Fibroblast of skin of abdomen (primary cell): ENCODE data around the gene SLC38A1. TPM values are rescaled to one million over a fixed set of nuclear protein-coding genes. Genes with fewer than 3 reads are reported as not detected.
"Not testable (repeated sequence)": the region's sequence is repeated elsewhere in the genome, so short reads cannot be mapped to it uniquely, and the experiment has no call there.

Source experiments
- DNase-seq: peaks from one replicate; pipeline ENCODE4 v3.0.0-alpha.2; 2013
- polyA plus RNA-seq, 2 experiments: library from polyadenylated mRNA; unstranded; fragments of 120-200 nt; gene quantifications; one replicate each; pipeline ENCODE4 v1.2.1, GENCODE V29; 2013; ENCODE audit not compliant: insufficient read length in 2 of 2

The SLC38A1 gene
- polyA plus RNA-seq (2013, experiment 1 of 2; ENCODE audit: insufficient read length), result 64.7 TPM
- 60.3 TPM for polyA plus RNA-seq (2013, experiment 2 of 2; ENCODE audit: insufficient read length)

DNA sequence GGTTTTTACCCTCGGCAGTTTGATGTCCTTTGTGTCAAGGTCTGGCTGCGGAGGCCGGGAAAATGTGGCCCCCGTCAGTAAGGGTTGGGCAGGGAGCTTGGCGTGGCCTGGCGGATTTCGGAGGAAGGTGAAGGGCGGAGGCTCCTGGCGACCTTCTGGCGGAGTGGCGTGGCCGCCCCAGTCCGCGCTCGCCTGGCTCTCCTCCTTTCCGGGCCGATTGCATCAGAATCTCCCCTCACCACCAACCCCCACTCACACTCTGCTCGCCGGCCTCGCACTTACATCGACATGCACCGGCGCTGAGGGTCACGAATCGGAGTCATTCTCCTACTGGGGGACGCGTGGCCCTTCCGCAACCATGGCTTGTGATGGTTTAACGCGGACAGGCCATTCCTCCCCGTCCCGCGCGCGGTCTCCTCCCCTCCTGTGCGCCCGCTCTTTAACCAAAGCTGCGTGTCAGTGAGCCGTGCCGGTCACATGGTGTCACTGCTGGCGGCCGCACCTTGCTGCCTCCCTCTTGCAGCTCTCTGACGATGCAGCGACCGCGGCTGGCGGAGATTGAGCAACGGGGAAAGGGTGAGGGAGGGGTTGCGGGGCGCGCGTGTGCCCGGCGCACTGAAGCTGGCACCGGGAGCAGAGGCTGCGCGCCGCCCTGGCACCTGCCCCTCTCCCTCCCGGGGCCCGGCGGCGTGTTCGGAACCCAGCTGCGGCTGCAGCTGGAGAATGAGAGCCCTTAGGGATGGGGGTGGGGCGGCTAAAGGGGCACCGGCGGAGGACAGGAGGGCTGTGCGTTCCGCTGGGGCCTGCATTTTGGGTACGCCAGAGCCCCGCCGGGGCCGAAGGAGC, at the start of gene SLC38A1:
Gene SLC38A1 (minus strand): TSS at position 461 of the 846 bp plus-strand sequence. CDS start 29,243 bp downstream, outside the sequence.
- DNase-seq, result peak; percentile 78

DNA sequence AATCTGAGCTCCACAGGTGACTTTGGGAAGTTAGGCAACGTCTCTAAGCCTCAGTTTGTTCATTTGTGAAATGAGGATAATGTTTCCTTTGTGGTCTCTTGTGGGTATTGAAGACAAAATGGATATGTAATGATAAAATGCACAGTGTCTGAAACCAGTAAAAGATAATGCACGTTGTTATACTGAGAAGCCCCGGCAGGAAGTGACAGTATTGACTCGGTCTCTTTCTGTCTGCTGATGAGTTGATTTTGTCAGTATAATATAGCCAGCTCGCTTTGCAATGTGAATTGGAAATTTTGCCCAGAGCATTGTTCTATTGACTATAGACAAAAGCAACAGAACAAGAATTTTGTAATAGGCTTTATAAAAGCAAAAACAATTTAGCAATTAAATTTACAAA, 49.2 kb upstream of the SLC38A1 start:
- DNase-seq, result no peak

DNA sequence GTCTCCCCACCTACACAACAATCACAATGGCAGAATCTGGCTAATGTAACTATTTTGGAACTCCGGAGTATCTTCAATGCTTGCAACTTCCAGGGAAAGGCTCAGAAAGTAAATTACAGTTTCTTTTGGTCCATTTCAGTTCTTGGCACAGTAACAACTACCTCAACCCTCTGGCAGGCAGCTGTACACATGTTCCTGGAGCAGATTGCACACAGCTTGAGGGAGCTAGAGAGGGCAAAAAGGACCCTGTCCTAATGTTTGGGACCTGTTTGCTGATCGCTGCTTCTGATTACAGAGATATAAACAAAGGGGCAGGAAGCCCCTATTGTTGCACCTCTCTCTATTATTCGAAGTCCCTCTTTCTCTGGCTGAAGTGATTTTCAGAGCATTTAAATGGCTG, 35.2 kb upstream of the SLC38A1 start:
- DNase-seq, result no peak

DNA sequence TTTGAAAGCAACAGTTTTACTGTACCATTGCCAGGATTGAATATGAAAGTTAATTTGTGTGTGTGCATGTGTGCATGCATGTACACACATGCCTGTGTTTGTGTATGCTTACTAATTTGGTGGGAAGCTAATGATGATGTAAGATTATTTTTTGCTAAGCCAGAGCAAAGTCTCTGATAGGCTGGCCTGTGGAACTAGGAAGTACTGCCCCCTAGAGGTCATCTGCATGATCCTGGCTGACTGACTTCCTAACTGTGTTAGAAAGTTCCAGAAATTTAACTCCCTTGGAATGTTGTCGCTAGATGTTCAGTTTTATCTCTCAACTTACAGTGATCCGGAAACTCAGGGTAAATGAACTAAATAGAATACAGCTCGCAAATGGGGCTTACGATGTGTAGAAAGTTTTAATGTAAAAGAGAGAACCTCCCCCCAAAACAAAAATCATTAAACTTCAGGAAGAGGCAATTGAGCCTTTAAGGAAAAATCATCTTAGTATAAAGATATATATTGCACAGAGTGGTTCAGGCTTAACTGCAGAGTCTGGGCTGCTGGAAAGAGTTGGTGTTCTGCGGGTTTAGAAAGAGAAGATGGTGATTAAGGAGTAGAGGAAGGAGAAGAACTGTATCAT, 34.3 kb upstream of the SLC38A1 start:
- peak; percentile 17 for DNase-seq

DNA sequence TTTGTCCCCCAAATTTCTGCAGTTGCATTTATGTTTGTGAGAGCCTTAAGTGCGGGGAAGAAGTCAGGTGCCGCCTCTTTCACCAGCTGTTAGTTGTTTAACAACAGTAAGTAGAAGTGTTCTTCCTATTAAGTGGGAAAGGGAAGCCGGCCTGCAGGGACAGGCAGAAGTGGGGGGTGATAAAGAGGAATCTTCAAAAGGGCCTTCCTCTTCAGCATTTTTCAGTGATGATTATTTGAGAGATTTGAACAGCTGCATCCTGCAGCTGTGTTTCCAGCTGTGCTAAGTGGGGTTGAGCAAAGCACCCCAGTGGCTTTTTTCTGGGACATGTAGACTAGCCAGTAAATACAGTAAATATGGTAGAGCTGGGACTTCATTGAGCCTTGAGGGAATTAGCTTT, 32.1 kb upstream of the SLC38A1 start:
- peak; percentile 4 for DNase-seq

DNA sequence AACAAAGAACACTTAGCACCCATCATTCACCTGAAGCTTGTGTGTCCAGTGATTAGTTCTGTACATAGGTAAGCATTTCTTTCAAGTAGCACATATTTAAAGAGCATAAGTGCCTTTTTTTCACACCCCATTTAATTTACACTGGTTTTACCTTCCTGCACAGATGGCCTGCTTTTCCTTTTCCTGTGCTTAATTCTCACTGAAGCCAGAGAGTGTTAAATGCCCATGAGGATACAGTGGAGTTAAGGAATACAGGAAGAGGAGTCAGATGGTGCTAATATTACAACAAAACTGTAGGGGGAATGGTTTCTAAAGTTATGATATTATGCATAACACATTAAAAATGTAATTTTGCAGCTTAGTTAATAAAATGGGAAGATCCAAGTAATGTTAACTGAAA, 31.0 kb upstream of the SLC38A1 start:
- no peak for DNase-seq

DNA sequence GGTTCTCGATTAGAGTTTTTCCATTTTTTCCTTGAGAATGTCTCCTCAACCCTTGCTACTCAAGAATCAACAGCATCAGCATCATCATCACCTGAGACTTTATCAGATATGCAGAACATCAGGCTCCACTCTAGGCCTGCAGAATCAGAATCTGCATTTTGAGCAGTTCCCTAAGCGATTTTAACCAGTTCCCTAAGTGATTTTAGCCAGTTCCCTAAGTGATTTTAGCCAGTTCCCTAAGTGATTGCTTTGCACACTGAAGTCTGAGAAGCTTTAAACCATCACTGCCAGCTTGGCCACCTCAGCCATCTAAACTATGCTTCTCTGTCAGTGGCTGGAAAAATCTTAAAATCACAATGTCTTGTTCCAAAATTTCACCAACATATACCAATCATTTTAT, 29.4 kb upstream of the SLC38A1 start:
- DNase-seq, result no peak

DNA sequence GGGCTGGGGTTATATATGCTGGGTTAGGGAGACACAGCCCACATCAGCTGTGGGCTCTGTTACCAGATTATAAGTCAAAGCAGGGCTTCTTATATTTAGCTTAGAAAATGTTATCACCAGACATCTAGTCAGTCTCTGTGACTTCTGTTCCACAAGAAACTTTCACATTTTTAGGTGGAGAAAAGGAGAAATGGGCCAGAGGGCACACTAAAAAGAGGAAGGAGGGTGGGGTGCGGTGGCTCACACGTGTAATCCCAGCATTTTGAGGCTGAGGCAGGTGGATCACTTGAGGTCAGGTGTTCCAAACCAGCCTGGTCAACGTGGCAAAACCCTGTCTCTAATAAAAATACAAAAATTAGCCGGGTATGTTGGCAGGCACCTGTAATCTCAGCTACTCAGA, 28.0 kb upstream of the SLC38A1 start:
- DNase-seq, result no peak

DNA sequence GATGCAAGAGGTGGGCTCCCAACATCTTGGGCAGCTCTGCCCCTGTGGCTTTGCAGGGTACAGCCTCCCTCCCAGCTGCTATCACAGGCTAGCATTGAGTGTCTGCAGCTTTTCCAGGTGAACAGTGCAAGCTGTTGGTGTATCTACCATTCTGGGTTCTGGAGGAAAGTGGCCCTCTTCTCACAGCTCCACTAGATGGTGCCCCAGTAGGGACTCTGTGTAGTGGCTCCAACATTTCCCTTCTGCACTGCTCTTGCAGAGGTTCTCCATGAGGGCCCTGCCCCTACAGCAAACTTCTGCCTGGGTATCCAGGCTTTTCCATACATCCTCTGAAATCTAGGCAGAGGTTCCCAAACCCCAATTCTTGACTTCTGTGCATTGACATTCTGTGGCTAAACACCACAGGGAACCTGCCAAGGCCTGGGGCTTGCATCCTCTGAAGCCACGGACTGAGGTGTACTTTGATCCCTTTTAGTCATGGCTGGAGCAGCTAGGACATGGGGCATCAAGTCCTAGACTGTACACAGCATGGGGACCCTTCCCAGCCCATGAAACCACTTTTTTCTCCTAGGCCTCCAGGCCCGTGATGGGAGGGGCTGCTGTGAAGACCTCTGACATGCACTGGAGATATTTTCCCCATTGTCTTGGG, 24.0 kb upstream of the SLC38A1 start:
- DNase-seq, result no peak

DNA sequence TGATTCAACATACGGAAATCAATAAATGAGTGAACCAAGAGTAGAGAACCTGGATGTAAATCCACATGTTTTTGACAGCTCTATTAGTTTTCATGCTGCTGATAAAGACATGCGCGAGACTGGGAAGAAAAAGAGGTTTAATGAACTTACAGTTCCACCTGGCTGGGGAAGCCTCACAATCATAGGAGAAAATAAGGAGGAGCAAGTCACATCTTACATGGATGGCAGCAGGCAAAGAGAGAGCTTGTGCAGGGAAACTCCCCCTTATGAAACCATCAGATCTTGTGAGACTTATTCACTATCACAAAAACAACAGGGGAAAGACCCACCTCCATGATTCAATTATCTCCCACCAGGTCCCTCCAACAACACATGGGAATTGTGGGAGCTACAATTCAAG, 23.1 kb upstream of the SLC38A1 start:
- not testable (repeated sequence) for DNase-seq

DNA sequence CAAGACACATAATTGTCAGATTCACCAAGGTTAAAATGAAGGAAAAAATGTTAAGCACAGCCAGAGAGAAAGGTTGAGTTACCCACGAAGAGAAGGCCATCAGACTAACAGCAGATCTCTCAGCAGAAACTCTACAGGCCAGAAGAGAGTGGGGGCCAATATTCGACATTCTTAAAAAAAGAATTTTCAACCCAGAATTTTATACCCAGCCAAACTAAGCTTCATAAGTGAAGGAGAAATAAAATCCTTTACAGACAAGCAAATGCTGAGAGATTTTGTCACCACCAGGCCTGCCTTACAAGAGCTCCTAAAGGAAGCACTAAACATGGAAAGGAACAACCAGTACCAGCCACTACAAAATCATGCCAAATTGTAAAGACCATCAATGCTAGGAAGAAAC, 16.3 kb upstream of the SLC38A1 start:
- not testable (repeated sequence) for DNase-seq

DNA sequence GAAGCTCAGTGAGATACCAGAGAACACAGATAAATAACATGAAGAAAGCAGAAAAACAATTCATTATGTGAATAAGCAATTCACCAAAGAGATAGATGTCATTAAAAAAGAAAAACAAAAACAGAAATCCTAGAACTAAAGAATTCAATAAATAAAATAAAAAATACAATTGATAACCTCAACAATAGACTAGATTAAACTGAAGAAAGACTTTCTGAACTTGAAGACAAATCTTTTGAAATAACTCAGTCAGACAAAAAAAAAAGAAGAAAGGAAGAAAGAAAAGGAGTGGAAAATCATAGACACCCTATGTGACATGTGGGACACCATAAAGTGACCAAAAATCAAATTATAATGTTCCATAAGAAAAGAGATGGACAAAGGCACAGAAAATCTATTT, 14.0 kb upstream of the SLC38A1 start:
- no peak for DNase-seq

DNA sequence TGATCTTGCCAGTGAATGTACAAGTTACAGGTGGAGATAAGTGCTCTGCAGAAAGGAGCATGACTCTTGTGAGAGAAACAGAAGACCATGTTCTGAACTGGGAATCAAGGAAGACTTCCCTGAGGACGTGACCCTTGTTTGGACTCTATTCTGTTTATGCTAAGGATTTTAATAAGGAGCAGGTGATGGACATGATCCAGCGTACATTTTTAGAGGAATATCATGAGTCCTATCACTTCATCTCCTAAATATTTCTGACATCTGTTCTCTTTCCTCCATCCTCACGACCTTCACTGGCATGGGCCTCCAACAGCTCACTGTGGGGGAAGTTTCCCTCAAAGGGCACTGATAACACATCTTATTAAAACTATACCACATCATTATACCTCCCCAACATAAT, 7.9 kb upstream of the SLC38A1 start:
- no peak for DNase-seq

DNA sequence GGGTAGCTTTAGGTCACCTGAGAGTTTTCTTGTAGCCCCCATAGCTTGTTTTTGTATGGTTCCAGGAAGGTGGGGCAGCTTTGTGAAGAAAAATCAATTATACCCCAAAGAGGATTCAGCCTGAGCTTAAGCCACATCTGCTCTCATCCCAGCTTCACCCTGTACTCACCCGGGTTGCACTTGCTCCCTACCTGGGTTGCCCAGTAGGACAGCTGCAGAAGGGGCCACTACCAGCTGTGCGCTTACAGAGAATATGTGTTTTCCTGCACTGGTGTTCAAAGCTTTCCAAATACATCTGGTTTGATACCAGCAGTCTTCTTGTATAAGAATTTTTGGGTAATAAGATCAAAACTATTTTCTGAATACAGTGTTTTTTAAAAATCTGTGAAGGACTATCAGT, 3.0 kb upstream of the SLC38A1 start:
- no peak for DNase-seq

DNA sequence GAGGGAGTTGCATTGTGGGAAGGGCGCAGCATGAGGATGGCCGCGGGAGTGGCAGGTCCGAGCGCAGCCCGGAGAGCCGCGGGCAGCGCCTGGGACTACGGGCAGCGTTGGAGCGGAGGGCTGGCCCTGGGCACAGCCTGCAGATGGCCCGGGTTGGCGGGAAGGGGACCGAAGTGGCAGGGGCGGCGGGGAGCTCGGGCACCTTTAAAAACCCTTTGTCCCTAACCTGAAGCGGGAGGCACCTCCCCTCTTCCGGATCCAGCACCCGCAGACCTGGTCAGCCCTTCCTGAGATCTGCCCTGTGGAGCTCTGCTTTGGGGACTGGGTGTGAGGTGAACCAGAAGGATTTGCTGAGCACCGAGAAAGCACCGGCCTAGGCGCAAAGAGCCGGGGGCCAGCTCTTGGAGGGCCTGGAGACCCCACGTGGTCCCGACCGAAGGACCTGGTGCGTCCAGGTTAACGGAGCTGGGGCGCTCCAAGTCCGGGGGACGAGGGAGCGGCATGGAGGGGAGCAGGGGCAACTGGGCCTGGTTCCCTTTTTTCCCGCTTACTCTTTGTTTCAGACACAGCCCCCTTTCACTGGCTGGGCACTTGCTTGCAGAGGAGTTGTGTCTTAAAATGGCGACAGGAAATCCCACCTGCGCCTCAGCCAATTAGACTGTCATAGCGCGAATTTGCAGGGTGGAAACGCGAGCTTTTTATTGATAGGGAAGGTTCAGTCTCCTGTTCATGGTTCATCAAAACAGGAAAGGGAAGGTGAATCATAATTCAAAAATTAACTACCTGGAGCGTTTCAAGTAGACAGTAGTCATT, 792 bp upstream of the SLC38A1 start:
- DNase-seq, result no peak

DNA sequence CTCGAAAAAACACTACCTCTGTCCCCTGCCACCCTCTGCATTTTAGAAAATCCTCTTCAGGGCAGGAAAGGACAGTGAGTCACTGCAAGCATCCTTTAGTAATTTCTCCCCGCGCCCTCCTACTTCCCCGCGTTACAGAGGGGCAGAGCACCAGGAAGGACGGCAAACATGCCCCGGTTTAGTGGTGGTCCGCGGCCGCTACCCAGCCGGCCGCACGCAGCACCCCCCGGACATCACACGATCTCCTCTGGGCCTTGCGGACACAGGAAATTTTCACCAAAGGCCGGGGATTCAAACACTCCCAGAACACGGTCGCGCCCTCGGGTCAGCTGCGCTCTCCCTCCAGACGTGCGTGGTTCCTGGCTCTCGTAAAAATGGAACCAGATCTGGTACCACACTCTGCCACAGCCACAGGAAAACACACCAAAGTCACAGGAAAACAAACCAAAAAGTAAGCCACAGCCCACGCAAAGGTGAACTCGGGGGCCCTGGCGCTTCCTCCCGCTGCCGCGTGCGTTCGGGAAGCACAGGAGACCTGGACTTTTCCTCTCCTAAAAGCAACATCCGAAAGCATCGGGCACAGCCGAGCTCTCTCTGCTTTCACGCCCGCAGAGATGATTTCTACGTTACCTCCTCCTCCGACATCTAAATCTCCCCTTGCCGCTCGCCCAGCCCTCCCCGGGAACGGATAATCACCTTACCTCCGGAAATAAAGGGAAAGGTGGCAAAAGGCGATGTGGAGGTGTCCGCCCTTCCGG, 839 bp downstream of the SLC38A1 start:
- DNase-seq, result peak; percentile 21

DNA sequence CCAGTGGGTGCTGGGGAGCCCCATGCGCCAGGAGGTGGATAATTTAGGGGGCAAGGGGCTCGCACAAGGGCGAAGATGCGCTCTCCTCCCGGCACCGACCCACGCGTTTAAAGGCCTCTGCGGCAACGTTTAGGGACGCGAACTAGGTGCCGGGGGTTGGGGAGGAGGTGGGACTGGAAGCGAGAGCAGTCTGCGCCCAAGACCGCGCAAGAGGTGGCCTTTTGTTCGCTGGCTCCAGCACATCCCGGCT, 1.3 kb downstream of the SLC38A1 start:
- no peak for DNase-seq

DNA sequence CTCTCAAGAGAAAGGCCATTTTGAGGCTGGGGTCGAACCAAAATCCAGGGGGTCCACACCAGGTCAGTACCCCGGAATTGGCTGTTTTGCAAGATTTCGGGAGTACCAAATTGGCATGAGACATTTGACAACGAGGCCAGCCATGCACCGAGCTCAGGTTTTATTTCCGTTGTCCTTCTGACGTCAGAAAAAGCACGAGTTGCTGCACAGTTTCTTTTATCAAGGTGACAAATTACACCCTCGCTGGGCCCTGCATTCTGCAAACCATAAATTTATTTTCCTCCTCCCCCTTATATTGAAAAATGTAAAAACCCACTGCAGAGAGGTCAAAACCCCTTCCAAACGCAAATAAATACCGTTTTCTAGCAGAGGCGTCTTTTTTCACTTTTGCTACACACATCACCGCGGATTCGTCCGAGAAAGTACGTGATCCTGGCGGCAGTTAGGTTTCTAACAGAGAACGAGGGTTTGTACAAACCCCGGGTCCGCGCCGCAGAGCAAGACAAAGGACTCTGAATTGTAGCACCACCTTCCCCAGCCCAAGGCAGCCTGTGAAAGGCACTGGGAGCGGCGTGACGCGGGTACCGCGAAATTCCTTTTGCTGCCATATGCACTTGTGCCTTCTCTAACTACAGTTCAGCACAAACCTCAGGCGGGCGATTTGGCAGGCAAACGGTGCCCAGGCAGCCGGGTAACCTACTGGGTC, 1.8 kb downstream of the SLC38A1 start:
- DNase-seq, result peak; percentile 63

DNA sequence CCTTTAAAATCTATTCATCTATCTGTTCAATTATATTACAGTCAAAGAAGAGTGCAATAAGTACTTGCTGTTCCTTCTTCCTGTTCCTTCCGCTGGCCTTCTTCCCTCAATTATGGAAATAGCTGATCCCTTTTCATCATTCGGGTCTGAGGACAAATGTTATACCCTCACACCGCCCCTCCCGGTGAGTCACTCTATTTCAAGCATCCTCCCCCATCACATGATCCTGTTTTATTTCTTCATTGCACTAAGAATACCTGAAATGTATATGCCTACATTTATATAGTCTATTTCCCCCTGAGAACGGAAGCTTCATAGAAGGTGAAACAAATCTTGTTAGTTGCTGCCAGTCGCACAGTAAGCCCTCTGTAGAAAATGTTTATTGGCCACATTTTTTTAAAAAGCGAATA, 2.5 kb downstream of the SLC38A1 start:
- DNase-seq, result peak; percentile 47

DNA sequence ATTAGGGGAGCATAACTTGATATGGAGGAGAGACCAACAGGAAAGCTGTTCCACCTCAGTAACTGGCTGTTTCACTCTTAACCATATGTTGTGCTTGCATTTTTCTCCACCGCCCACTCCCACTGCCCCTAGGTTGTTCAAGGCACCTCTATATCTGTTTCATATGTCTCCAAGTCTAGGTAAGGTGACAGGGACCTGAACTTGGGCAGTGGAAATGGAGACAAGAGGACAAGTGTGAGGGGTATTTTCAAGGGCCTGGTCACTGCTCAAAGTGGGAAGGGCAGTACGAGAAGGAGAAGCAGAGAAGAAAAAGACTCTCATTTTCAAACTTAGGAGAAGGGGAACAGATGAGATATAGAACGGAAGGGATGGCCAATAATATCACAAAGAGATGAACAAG, 3.1 kb downstream of the SLC38A1 start:
- no peak for DNase-seq

DNA sequence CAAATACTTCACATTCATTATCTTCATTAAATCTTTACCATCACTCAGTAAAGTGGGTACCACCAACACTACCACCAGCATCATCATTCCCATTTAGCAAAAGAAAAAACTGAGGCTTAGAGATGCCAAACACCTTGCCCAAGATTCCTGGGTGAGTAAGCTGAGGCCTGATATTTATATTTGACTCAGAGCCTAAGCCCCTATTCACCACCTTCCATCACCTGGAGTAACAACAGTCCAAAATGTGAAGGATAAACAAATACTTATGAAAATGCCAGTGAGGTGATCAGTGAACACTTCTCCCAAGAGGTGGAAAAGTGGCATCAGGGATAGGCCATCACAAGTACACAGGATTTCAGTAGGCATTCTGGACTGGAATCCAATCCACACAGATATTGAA, 3.7 kb downstream of the SLC38A1 start:
- DNase-seq, result no peak

DNA sequence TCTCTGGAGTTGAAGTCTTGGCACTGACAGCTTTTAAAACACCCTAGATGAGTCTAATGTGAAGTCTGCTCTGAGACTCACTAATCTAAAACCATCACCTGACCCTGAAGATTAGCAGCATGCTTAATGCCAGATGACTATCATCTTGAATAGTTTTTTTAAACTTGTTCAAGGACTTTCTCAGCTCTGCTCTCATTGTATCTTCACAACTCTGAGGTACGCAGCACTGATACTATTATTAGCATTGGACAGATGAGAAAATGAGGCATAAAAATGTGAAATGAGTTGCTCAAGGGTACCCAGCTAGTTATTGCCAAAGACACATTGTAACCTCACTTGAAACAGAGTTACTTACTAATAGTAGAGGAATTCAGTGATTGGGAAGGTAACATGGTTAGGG, 4.8 kb downstream of the SLC38A1 start:
- DNase-seq, result peak; percentile 61
